ENCODE data around the gene GADD45G.

GADD45G gene

DNA sequence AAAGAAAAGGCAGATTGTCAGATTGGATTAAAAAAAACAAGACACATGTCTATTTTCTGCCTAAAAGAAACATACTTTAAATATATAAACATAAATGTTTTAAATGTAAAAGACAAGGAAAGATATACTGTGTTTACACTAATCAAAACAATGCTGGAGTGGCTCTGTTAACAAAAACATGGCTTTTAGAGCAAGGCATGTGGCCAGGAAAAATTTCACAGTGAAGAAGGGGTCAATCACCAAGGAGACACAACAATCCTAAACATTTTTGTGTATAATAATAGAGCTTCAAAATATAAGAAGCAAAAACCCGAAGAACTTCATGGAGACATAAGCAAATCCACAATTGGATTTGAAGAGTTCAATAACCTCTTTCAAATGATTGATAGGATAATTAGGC lies 18.5 kb upstream of the GADD45G start:
- H3K9me3 Mint-ChIP-seq = peaks cover 5% of the 10 kb centered on the region
- H3K4me3 Mint-ChIP-seq = no peak overlapping the region
- no peaks in the 10 kb centered on the region for H3K36me3 Mint-ChIP-seq (ENCODE audit: low read depth)
- peaks cover 30% of the 10 kb centered on the region for H3K27me3 Mint-ChIP-seq
- no peak overlapping the region for H3K27ac Mint-ChIP-seq
- H3K4me1 Mint-ChIP-seq (ENCODE audit: low read depth) = no peaks in the 10 kb centered on the region

DNA sequence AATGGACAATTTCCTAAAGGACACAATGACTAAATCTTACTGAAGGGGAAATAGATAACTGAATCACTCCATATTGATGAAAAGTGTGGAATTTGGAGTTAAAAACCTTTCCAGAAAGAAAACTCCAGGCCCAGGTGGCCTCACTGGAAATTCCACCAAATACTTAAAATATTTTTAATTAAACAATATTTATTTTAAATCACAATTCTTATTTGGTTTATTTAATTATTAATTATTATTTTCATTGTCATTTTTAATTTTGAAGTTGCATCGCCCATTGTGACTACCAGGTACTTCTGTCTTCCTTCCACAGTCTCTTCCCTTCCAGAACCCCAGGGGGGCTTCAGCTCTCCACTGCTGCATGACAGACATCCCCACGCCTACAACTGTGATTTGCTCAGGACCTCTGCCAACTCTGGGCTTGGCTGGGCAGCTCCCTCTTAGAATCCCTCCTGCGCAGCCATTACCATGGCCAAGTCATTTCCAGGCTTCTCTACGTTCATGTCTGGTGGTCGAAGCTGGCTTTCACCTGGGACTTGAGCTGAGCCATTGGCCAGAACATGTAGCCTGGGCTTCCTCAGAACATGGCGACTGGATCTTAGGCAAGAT lies 16.4 kb upstream of the GADD45G start:
- Mint-ChIP-seq H3K9me3 (peaks cover 5% of the 10 kb centered on the region), H3K36me3 (ENCODE audit: low read depth) (no peaks in the 10 kb centered on the region), H3K27ac (no peak overlapping the region), H3K4me3 (no peak overlapping the region), H3K27me3 (peaks cover 23% of the 10 kb centered on the region), H3K4me1 (ENCODE audit: low read depth) (no peaks in the 10 kb centered on the region)

DNA sequence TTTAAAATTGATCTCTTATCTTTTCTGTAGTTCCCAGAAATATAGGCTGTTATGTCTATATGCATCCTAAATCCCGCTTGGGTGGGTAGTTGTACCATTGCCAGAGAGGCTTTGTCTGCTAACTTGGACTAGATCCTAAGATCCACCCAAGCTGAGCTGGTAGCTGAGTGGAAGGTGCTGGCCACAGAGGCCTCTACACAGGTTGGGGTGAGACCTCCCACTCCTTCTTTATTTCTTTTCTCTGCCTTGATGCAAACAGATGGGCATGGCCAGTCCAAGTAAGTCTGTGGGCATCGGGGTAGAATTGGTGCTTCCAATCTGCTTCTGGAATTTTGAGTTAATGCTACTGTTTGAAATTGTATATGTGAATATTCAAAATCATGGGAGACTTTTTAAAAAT lies 14.4 kb upstream of the GADD45G start:
- H3K4me3 Mint-ChIP-seq = no peak overlapping the region

DNA sequence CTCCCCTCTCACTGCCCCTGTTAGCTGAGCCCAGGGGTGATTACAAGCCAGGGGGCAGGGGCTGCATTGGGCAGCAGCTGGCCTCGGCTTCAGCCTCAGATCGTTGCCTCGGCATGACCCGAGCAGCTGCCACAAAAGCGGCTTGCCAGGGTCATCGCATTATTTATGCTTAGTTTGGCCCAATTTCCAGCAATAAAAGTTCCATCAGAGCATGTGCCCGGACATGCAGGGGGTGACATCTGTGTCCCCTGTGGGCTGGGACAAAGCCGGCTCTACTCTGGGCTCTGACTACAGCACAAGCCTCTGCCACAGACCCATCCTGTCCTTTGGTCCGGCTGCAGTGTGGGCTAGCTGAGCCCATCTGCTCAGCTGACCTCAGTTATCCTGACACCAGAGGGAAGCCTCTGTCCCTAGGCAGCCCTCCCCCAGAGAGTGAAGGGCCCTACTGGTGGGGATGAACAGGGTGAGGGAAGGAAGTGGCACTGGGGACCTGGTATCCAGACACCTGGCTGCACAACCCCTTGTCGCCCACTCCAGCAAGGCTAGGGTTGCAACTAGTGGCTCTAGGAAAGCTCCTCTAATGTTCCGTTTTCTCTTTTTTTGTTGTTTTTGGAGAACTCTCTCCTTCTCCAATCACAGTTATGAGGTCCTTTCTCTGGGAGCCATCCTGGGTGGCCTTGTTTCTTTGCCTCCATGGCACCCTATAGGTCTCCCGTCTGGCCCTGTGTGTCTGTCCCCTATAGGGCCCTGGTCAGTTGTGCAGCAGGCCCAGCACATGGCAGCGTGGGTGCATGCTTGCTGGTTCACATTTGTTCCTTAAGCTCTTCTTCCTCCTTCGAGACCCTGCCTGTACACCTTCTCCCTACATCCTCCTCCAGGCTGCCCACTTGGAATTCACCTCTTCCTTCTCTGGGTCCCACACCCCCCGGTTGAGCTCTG lies 13.3 kb upstream of the GADD45G start:
- Mint-ChIP-seq H3K27me3 (peaks cover 4% of the 10 kb centered on the region), H3K4me3 (no peak overlapping the region), H3K27ac (no peak overlapping the region), H3K36me3 (ENCODE audit: low read depth) (no peaks in the 10 kb centered on the region), H3K9me3 (no peaks in the 10 kb centered on the region), H3K4me1 (ENCODE audit: low read depth) (no peaks in the 10 kb centered on the region)

More for the DNA sequence above, 14.4 kb upstream of the GADD45G start:
- Mint-ChIP-seq H3K27me3 (peaks cover 11% of the 10 kb centered on the region), H3K27ac (no peak overlapping the region), H3K9me3 (no peaks in the 10 kb centered on the region), H3K36me3 (ENCODE audit: low read depth) (no peaks in the 10 kb centered on the region), H3K4me1 (ENCODE audit: low read depth) (no peaks in the 10 kb centered on the region)

DNA sequence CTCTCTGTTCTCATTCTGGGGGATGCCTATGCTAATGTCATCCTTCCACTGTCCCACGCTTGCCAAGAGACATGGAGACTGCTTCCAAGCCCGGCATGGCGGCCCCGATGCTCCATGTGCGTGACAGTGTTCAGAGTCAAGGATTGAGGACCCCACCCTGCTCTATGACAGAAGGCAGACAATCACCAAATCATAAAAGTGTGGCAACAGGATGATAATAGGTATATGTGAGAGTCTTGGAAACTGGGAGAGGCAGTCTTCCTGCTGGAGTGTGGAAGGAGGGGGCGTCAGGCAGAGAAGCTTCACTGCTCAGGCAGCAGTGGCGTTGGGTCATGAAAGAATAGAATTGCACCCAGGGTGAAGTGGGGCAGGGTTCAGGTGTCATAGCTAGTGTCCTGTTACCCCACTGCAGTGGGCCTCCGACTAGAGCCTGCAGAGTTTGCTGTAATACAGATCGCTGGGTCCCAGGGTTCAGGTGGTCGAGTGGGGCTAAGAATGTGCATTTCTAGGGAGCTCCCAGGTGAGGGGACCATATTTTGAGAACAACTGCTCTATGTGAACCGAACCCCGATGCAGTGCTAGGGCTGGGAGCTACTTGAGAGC lies 12.5 kb upstream of the GADD45G start:
- H3K4me3 Mint-ChIP-seq = no peak overlapping the region
- H3K4me1 Mint-ChIP-seq (ENCODE audit: low read depth) = no peaks in the 10 kb centered on the region
- peaks cover 4% of the 10 kb centered on the region for H3K27me3 Mint-ChIP-seq
- no peaks in the 10 kb centered on the region for H3K9me3 Mint-ChIP-seq
- no peaks in the 10 kb centered on the region for H3K36me3 Mint-ChIP-seq (ENCODE audit: low read depth)
- no peak overlapping the region for H3K27ac Mint-ChIP-seq

DNA sequence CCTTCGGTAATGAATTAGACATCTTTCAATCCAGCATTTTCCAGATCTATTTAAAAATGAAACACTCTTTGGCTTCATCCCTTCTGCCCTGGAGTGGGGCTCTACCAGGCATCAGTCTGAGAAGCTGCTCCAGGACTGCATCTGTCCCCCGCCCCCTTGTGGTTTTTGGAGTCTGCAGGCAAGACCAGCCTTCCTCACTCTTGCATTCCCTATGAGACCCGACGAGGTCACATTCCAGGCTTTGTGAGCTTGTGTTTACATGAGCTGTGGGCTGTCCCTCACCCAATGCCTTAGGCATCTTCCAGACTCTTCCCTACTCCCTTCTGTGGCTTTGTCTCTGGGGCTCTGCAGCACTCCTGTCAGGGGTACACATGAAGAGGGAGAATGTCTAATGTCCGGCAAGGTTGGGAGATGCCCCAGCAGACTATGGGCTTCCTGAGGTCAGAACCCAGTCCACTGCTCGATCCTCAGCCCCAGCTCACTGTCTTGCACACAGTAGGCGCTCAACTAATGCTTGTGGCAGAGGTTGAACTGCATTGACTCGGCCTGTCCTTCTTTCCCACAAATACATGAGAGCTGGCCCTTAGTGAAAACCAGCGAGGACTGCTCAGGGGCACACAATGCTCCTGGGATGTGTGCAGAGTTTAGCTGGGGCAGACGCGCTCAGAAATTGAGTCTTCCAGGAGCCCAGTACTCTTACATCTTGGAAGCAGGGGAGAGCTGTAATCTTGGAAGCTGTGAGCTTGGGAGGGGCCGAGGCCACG lies 11.7 kb upstream of the GADD45G start:
- no peaks in the 10 kb centered on the region for H3K4me1 Mint-ChIP-seq (ENCODE audit: low read depth)
- H3K4me3 Mint-ChIP-seq = no peak overlapping the region
- H3K27ac Mint-ChIP-seq = no peak overlapping the region
- H3K9me3 Mint-ChIP-seq = no peaks in the 10 kb centered on the region
- no peaks in the 10 kb centered on the region for H3K36me3 Mint-ChIP-seq (ENCODE audit: low read depth)
- peaks cover 4% of the 10 kb centered on the region for H3K27me3 Mint-ChIP-seq

DNA sequence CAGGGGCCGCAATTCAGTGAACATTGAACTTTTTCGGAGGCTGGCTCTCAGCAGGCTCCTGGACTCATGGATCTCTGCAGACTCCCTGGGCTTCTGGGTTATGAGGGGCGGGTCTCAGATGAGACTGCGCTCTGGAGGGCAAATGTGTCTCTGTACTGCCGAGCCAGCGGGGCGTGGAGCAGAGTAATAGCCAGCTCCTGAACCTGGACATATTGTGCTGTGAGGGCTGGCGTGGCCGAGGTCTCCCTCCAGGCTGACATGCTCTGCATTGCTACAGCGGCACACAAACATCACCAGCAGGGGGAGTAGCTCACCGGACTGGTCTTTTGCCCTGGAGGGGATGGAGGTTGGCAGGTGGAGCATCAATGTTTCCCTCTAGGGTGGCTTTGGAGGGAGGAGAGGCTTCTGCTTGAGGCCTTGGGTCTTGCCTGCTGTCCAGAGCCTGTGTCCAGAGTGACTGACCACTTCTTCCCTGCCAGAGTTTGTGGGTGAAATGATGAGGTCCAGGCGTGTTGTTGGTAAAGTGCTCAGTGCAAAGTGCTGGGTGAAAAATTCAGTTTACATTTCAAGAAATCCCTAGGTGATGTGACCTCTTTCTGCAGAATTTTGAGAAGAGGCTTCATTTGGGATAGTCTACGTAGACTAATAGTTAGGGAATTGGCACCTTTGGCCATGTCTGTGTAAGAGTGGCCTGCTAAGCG lies 10.9 kb upstream of the GADD45G start:
- Mint-ChIP-seq H3K36me3 (ENCODE audit: low read depth) (no peaks in the 10 kb centered on the region), H3K4me3 (no peak overlapping the region), H3K27ac (no peak overlapping the region), H3K9me3 (no peaks in the 10 kb centered on the region), H3K27me3 (peaks cover 4% of the 10 kb centered on the region), H3K4me1 (ENCODE audit: low read depth) (no peaks in the 10 kb centered on the region)

DNA sequence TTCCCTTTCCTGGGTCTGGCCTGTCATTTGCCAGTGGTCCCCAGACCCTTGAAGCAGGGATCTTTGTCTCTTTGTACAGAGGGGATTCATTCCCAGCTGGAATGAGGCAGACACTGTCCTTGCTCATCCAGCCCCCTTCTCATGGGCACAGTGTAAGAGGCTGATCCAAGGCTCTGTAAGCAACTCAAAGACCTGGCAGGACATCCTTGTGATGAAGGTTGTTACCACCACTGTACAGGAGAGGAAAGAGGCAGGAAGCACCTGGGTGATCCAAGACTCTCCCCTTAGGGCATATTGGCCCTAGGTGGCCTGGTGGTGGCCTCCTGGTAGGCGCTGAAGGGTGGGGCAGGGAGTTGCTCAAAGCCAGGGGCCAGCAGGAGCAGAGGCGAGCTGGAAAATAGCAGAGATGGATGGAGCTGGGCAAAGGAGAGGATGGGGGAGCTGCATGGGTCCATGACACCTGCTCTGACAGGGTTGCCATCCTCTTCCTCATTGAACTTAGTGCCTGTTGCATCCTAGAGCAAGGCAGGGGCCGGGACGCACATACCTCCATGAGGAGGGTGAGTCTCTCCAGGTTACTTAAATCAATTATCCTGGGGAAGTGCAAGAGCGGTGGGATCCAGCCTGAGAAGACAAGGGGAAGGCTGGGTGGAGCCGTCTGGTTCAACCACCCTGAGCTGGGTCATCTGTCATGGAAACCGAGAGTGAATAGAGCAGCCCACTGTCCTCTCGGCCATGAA lies 9.8 kb upstream of the GADD45G start:
- Mint-ChIP-seq H3K27ac (no peak overlapping the region), H3K36me3 (ENCODE audit: low read depth) (no peaks in the 10 kb centered on the region), H3K9me3 (no peaks in the 10 kb centered on the region), H3K4me3 (no peak overlapping the region), H3K4me1 (ENCODE audit: low read depth) (no peaks in the 10 kb centered on the region), H3K27me3 (peaks cover 11% of the 10 kb centered on the region)

DNA sequence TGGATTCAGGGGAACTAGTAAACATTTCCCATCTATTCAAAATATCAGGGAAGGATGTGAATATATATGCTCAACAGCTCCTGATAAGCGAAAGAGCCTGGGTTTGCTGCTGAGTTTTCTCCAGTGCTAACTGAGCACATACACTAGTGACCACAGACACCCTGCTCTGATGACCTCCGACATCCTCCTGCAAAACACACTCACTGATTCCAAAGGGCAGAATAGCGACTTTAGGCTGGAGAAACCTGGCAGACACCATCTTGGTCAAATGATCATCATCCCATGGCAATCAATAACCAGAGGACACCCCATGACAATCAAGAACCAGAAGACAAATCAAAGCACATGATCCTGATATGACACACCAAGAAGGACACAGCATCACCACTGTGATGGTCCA lies 9.2 kb upstream of the GADD45G start:
- H3K9me3 Mint-ChIP-seq = no peaks in the 10 kb centered on the region
- H3K27ac Mint-ChIP-seq = no peak overlapping the region
- H3K27me3 Mint-ChIP-seq = peaks cover 15% of the 10 kb centered on the region
- H3K4me1 Mint-ChIP-seq (ENCODE audit: low read depth) = no peaks in the 10 kb centered on the region
- no peak overlapping the region for H3K4me3 Mint-ChIP-seq
- H3K36me3 Mint-ChIP-seq (ENCODE audit: low read depth) = no peaks in the 10 kb centered on the region

DNA sequence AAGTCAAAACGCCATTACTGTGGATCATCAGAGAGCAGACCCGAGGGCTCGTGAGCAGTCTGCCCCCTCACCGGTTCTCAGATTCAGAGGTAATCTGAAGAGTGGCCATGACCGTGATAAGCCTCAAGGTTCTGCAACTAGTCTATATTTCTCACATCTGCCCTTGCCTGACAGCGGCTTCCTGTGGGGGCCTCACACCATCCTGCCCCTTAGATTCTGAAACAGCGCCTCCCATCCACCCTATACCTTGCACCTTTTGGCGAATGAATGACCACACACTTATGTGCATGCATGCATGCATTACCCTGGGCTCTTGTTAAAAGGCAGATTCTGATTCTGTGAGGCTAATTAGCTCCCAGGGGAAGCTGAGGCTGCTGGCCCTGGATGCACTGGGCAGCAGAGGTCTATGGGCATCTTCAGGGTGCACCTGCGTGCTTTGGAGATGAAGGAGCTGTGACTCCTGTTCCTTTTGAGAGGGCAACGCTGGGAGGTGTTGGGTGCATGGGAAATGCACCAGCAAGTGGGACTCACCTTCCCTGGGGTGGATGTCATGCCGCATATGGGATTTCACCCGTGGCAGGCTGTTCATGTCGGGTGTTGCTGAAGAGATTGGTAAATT lies 7.8 kb upstream of the GADD45G start:
- peaks cover 19% of the 10 kb centered on the region for H3K27me3 Mint-ChIP-seq
- no peaks in the 10 kb centered on the region for H3K36me3 Mint-ChIP-seq (ENCODE audit: low read depth)
- H3K4me3 Mint-ChIP-seq = no peak overlapping the region
- H3K9me3 Mint-ChIP-seq = no peaks in the 10 kb centered on the region
- no peak overlapping the region for H3K27ac Mint-ChIP-seq
- H3K4me1 Mint-ChIP-seq (ENCODE audit: low read depth) = no peaks in the 10 kb centered on the region

DNA sequence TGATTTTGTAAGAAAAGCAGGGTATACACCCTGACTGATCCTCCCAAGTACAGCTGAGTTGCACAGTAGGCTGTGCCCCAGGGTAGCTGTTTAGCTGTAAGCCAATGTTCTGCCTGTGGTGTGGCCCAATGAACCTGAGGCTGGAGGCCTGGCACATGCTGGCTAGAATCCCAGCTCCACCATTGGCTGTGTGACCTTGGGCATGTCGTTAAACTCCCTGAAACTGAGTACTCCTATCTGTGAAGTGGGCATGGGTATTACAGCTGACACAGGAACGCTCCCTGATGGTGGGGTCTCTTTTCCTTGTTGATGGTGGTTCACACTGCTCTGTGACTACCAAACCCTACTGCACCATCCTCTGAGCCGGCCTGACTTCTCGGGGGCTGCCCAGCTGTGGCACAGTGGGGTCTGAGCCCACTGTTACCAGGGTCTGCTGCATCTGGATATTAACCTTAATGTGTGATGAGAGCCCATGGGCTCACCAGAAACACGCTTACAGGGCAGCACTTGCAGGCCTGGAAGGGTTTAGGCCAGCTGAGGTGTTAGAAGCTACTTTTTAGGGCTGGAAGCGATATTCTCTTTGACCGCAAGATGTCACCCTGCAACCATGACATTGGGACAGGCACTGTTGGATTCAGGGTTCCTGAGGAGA lies 7.0 kb upstream of the GADD45G start:
- Mint-ChIP-seq H3K27me3 (peaks cover 19% of the 10 kb centered on the region), H3K4me1 (ENCODE audit: low read depth) (no peaks in the 10 kb centered on the region), H3K27ac (no peak overlapping the region), H3K36me3 (ENCODE audit: low read depth) (no peaks in the 10 kb centered on the region), H3K9me3 (no peaks in the 10 kb centered on the region), H3K4me3 (no peak overlapping the region)

DNA sequence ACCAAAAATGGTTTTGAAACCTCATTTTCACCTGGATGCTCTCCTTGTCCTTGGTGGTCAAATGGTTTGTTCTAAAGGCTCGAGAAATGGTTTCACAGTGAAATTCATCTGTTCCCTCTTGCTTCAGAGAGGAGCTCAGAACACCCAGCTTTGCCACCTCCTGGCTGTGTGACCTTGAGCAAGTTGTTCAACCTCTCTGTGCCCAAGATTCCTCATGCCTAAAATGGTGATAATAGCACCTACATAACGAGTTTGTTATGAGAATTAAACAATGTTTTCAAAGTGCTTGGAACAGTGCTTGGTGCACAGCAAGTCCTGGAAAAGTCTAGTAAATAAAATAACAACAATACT lies 6.5 kb upstream of the GADD45G start:
- Mint-ChIP-seq H3K27ac (no peak overlapping the region), H3K4me1 (ENCODE audit: low read depth) (peaks cover 5% of the 10 kb centered on the region), H3K4me3 (no peak overlapping the region)

DNA sequence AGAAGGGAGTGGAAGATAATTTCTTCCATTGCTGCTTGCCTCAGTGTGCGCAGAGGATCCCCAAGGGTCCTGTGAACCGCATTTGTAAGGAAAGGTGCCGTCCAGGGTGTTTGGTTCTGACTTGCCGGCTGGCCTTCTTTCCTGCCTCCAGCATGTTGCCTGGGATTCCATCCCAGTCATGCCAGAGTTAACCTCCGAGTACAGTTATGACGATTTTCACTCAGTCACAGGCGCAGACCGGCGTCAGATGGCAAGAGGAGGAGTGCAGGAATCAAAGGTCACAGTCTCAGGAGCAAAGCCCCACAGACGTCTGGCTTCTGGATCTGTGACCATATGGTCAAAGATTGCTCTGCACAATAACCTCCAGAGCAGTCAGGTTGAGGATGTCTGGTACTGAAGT lies 5.9 kb upstream of the GADD45G start:
- Mint-ChIP-seq H3K27me3 (peaks cover 20% of the 10 kb centered on the region), H3K4me3 (no peak overlapping the region)

More for the DNA sequence above, 6.5 kb upstream of the GADD45G start:
- no peaks in the 10 kb centered on the region for H3K36me3 Mint-ChIP-seq (ENCODE audit: low read depth)
- peaks cover 22% of the 10 kb centered on the region for H3K27me3 Mint-ChIP-seq
- no peaks in the 10 kb centered on the region for H3K9me3 Mint-ChIP-seq

More for the DNA sequence above, 5.9 kb upstream of the GADD45G start:
- Mint-ChIP-seq H3K36me3 (ENCODE audit: low read depth) (no peaks in the 10 kb centered on the region), H3K4me1 (ENCODE audit: low read depth) (peaks cover 10% of the 10 kb centered on the region), H3K9me3 (no peaks in the 10 kb centered on the region), H3K27ac (no peak overlapping the region)
